Measurements from ENCODE around the gene MSMB. TPM values are rescaled to one million over a fixed set of nuclear protein-coding genes. Genes with fewer than 3 reads are reported as not detected.

The MSMB gene
- polyA plus RNA-seq, 1 donor (not counting 4 experiments of a cell fraction or from before 2014, with no cell fraction given) = not detected

- peaks cover 98% of the 10 kb centered on the region for H3K79me2 ChIP-seq (ENCODE audit: control insufficient read depth, insufficient read depth, low read length)
- peaks cover 39% of the 10 kb centered on the region for H4K20me1 ChIP-seq (ENCODE audit: control insufficient read depth, extremely low read depth, insufficient read depth, low read length)
- DNase-seq (ENCODE audit: low read depth, low spot score) (no peak), FAIRE-seq (no peak)
- peaks cover 6% of the 10 kb centered on the region for H3K9me1 ChIP-seq (ENCODE audit: control insufficient read depth, extremely low read depth, insufficient read depth, low read length)
- H3K4me3 ChIP-seq (ENCODE audit: control insufficient read depth in 2 of 3, extremely low read depth in 1 of 3, insufficient read depth in 2 of 3, low read depth in 1 of 3, low read length in 3 of 3) = no peak overlapping the region
- no peak overlapping the region for H2AFZ ChIP-seq (ENCODE audit: control insufficient read depth, low read length)
- TF ChIP-seq, protein P1, sequence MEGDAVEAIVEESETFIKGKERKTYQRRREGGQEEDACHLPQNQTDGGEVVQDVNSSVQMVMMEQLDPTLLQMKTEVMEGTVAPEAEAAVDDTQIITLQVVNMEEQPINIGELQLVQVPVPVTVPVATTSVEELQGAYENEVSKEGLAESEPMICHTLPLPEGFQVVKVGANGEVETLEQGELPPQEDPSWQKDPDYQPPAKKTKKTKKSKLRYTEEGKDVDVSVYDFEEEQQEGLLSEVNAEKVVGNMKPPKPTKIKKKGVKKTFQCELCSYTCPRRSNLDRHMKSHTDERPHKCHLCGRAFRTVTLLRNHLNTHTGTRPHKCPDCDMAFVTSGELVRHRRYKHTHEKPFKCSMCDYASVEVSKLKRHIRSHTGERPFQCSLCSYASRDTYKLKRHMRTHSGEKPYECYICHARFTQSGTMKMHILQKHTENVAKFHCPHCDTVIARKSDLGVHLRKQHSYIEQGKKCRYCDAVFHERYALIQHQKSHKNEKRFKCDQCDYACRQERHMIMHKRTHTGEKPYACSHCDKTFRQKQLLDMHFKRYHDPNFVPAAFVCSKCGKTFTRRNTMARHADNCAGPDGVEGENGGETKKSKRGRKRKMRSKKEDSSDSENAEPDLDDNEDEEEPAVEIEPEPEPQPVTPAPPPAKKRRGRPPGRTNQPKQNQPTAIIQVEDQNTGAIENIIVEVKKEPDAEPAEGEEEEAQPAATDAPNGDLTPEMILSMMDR (optimal IDR thresholded peaks at IDR 0.05 in 1 of 3, IDR thresholded peaks at IDR 0.05 in 1 of 3, conservative IDR thresholded peaks at IDR 0.05 in 1 of 3; ENCODE audit: extremely low read depth in 1 of 3, insufficient read depth in 2 of 3, low read length in 3 of 3) = no peak
- no peak for TF ChIP-seq EZH2 (IDR thresholded peaks at IDR 0.05; ENCODE audit: low read length)
- peaks cover 31% of the 10 kb centered on the region for H3K4me1 ChIP-seq (ENCODE audit: control insufficient read depth, extremely low read depth, insufficient read depth, low read length)
- H3K9me3 ChIP-seq (ENCODE audit: control insufficient read depth, low read depth, low read length) = no peaks in the 10 kb centered on the region
- H3K27me3 ChIP-seq (ENCODE audit: control insufficient read depth, extremely low read depth, insufficient read depth, low read length) = no peaks in the 10 kb centered on the region
- H3K4me2 ChIP-seq (ENCODE audit: control insufficient read depth, extremely low read depth, insufficient read depth, low read depth, low read length) = peak overlapping the region; percentile 51
- H3K36me3 ChIP-seq (ENCODE audit: control insufficient read depth in 2 of 2, extremely low read depth in 1 of 2, insufficient read depth in 2 of 2, low read length in 2 of 2) = peaks cover 9 to 12% of the 10 kb centered on the region in 2 experiments
- no peak overlapping the region for H3K9ac ChIP-seq (ENCODE audit: control insufficient read depth, extremely low read depth, insufficient read depth, low read length)
- H3K27ac ChIP-seq (ENCODE audit: control insufficient read depth, insufficient read depth, low read length) = peak overlapping the region; percentile 40
- dilution Hi-C loops (cut with MboI; ENCODE audit: extremely low pct_ligation_motif_present, low sequenced_read_pairs) = no loop called here
Measured at GRCh38 chr10:46019569-46020343, 26.3 kb downstream of the MSMB start.

DNA sequence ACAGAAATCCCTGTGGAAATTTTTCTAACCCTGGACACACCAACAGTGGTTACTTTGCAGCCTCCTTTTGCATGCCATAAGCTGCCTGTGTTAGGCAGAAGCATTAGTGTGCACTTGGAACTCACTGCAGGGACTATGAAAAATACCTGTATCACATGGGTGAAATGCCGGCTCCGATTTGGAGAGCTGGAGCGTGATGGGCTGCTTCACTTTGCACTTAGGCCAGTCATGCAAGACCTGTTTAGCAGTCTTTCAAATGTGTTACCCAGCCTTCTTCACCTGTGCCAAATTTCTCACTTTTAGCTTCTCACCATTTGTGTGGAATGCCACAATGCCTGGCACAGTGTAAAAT lies 26.9 kb downstream of the MSMB start:
- no peak overlapping the region for H3K27ac ChIP-seq (ENCODE audit: control insufficient read depth, insufficient read depth, low read length)
- H3K9ac ChIP-seq (ENCODE audit: control insufficient read depth, extremely low read depth, insufficient read depth, low read length) = no peak overlapping the region
- peaks cover 8% of the 10 kb centered on the region for H3K9me1 ChIP-seq (ENCODE audit: control insufficient read depth, extremely low read depth, insufficient read depth, low read length)
- dilution Hi-C loops (cut with MboI; ENCODE audit: extremely low pct_ligation_motif_present, low sequenced_read_pairs) = no loop called here
- no peak overlapping the region for H2AFZ ChIP-seq (ENCODE audit: control insufficient read depth, low read length)
- TF ChIP-seq, protein P1 (optimal IDR thresholded peaks at IDR 0.05 in 1 of 3, IDR thresholded peaks at IDR 0.05 in 1 of 3, conservative IDR thresholded peaks at IDR 0.05 in 1 of 3; ENCODE audit: extremely low read depth in 1 of 3, insufficient read depth in 2 of 3, low read length in 3 of 3) = no peak
- TF ChIP-seq EZH2 (IDR thresholded peaks at IDR 0.05; ENCODE audit: low read length) = no peak
- H3K4me2 ChIP-seq (ENCODE audit: control insufficient read depth, extremely low read depth, insufficient read depth, low read depth, low read length) = no peak overlapping the region
- H3K4me3 ChIP-seq (ENCODE audit: control insufficient read depth in 2 of 3, extremely low read depth in 1 of 3, insufficient read depth in 2 of 3, low read depth in 1 of 3, low read length in 3 of 3) = no peak overlapping the region
- peaks cover 38% of the 10 kb centered on the region for H4K20me1 ChIP-seq (ENCODE audit: control insufficient read depth, extremely low read depth, insufficient read depth, low read length)
- H3K4me1 ChIP-seq (ENCODE audit: control insufficient read depth, extremely low read depth, insufficient read depth, low read length) = peaks cover 31% of the 10 kb centered on the region
- H3K36me3 ChIP-seq (ENCODE audit: control insufficient read depth in 2 of 2, extremely low read depth in 1 of 2, insufficient read depth in 2 of 2, low read length in 2 of 2) = peaks cover 9 to 17% of the 10 kb centered on the region in 2 experiments
- no peak for DNase-seq (ENCODE audit: low read depth, low spot score)
- H3K9me3 ChIP-seq (ENCODE audit: control insufficient read depth, low read depth, low read length) = no peaks in the 10 kb centered on the region
- peaks cover 97% of the 10 kb centered on the region for H3K79me2 ChIP-seq (ENCODE audit: control insufficient read depth, insufficient read depth, low read length)
- H3K27me3 ChIP-seq (ENCODE audit: control insufficient read depth, extremely low read depth, insufficient read depth, low read length) = no peaks in the 10 kb centered on the region
- FAIRE-seq = no peak
